ENCODE data around the gene PRRC2C. TPM values are rescaled to one million over a fixed set of nuclear protein-coding genes. Genes with fewer than 3 reads are reported as not detected.

The PRRC2C gene
- polyA plus RNA-seq, 1 of the 3 experiments (the other 2 are of a cell fraction), result 39.9 TPM

DNA sequence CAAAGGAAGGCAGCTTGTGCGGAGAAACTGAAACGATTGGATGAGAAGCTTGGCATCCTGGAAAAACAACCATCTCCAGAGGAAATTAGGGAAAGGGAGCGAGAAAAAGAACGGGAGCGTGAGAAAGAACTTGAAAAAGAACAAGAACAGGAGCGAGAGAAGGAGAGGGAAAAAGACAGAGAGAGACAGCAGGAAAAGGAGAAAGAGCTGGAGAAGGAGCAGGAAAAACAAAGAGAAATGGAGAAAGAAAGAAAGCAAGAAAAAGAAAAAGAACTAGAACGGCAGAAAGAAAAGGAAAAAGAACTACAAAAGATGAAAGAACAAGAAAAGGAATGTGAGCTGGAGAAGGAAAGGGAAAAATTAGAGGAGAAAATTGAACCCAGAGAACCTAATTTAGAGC lies 47.2 kb downstream of the PRRC2C start:
- Histone ChIP-seq H3K27me3 (ENCODE audit: insufficient read depth) (no peaks in the 10 kb centered on the region), H3K4me1 (ENCODE audit: control insufficient read depth in 1 of 2, insufficient read depth in 2 of 2, low read depth in 1 of 2, low read length in 1 of 2) (no peaks in the 10 kb centered on the region), H2AFZ (ENCODE audit: low read depth) (no peak overlapping the region), H3K4me2 (no peak overlapping the region), H3K79me2 (ENCODE audit: insufficient read depth) (peaks cover 33% of the 10 kb centered on the region), H3K36me3 (replicated peaks in 1 of 2; ENCODE audit: control insufficient read depth in 1 of 2, insufficient read depth in 2 of 2, low read length in 1 of 2) (peaks cover 89 to 95% of the 10 kb centered on the region in 2 experiments), H3K9ac (no peak overlapping the region), H4K20me1 (ENCODE audit: insufficient read depth) (no peaks in the 10 kb centered on the region), H3F3A (replicated peaks; ENCODE audit: insufficient read depth) (peaks cover 6% of the 10 kb centered on the region), H3K27ac (ENCODE audit: low read depth in 2 of 2, low read length in 1 of 2) (no peak overlapping the region), H3K9me2 (no peaks in the 10 kb centered on the region), H3K4me3 (ENCODE audit: low read depth in 2 of 2, low read length in 1 of 2) (no peak overlapping the region), H3K9me3 (no peaks in the 10 kb centered on the region)
- TF ChIP-seq MXI1 (IDR thresholded peaks at IDR 0.05; ENCODE audit: low read depth, low read length) (no peak), POLR2AphosphoS5 (IDR thresholded peaks at IDR 0.05; ENCODE audit: low read depth, low read length) (no peak), FOSL2 (IDR thresholded peaks at IDR 0.05; ENCODE audit: borderline replicate concordance, low read depth) (no peak), GABPA (IDR thresholded peaks at IDR 0.05; ENCODE audit: low read depth) (no peak), JUND (IDR thresholded peaks at IDR 0.05) (no peak), NFIC (IDR thresholded peaks at IDR 0.05; ENCODE audit: borderline replicate concordance) (no peak), NRF1 (IDR thresholded peaks at IDR 0.05; ENCODE audit: low read depth, low read length) (no peak), EP300 (IDR thresholded peaks at IDR 0.05; ENCODE audit: borderline replicate concordance in 1 of 2, low read depth in 1 of 2, low read length in 1 of 2) (no peak)
- TF ChIP-seq, protein P1, sequence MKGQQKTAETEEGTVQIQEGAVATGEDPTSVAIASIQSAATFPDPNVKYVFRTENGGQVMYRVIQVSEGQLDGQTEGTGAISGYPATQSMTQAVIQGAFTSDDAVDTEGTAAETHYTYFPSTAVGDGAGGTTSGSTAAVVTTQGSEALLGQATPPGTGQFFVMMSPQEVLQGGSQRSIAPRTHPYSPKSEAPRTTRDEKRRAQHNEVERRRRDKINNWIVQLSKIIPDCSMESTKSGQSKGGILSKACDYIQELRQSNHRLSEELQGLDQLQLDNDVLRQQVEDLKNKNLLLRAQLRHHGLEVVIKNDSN (IDR thresholded peaks at IDR 0.05; ENCODE audit: borderline replicate concordance, low read depth), result no peak
- TF ChIP-seq, protein P2, sequence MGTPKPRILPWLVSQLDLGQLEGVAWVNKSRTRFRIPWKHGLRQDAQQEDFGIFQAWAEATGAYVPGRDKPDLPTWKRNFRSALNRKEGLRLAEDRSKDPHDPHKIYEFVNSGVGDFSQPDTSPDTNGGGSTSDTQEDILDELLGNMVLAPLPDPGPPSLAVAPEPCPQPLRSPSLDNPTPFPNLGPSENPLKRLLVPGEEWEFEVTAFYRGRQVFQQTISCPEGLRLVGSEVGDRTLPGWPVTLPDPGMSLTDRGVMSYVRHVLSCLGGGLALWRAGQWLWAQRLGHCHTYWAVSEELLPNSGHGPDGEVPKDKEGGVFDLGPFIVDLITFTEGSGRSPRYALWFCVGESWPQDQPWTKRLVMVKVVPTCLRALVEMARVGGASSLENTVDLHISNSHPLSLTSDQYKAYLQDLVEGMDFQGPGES (IDR thresholded peaks at IDR 0.05; ENCODE audit: low read depth, low read length), result no peak
- TF ChIP-seq, protein P3, sequence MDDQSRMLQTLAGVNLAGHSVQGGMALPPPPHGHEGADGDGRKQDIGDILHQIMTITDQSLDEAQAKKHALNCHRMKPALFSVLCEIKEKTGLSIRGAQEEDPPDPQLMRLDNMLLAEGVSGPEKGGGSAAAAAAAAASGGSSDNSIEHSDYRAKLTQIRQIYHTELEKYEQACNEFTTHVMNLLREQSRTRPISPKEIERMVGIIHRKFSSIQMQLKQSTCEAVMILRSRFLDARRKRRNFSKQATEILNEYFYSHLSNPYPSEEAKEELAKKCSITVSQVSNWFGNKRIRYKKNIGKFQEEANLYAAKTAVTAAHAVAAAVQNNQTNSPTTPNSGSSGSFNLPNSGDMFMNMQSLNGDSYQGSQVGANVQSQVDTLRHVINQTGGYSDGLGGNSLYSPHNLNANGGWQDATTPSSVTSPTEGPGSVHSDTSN (IDR thresholded peaks at IDR 0.05), result no peak
- TF ChIP-seq, protein P4, sequence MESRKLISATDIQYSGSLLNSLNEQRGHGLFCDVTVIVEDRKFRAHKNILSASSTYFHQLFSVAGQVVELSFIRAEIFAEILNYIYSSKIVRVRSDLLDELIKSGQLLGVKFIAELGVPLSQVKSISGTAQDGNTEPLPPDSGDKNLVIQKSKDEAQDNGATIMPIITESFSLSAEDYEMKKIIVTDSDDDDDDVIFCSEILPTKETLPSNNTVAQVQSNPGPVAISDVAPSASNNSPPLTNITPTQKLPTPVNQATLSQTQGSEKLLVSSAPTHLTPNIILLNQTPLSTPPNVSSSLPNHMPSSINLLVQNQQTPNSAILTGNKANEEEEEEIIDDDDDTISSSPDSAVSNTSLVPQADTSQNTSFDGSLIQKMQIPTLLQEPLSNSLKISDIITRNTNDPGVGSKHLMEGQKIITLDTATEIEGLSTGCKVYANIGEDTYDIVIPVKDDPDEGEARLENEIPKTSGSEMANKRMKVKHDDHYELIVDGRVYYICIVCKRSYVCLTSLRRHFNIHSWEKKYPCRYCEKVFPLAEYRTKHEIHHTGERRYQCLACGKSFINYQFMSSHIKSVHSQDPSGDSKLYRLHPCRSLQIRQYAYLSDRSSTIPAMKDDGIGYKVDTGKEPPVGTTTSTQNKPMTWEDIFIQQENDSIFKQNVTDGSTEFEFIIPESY (IDR thresholded peaks at IDR 0.05; ENCODE audit: borderline replicate concordance, low read depth), result no peak
- CTCF ChIA-PET, result interaction anchor here (1.0 to 1.2 kb wide), 2 partner anchors 21 to 59 kb away, joined by 3 read pairs; no protein-coding TSS in a partner anchor
- 96% methylated on average over 7 of the region's 7 CpGs for WGBS (ENCODE audit: low lambda C conversion rate)
- POLR2A ChIA-PET, result no interaction called here
- no peak for DNase-seq

DNA sequence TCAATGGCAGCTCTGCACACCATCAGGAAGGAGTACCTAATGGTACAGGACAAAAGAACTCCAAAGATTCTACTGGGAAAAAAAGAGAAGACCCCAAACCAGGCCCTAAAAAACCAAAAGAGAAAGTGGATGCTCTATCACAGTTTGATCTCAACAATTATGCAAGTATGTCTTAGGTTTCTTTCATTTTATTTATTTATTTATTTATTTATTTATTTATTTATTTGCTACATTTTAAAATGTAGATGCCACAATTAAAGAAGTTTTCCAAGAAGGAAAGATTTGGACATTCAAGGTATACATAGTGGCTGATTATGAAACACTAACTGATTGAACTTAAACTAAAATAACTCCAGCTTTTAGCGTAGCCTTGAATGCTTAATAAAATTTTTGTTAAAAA lies 60.2 kb downstream of the PRRC2C start:
- ChIA-PET CTCF (no interaction called here), POLR2A (no interaction called here)
- no peak overlapping the region for H2AFZ ChIP-seq (ENCODE audit: low read depth)
- peaks cover 16% of the 10 kb centered on the region for H3F3A ChIP-seq (replicated peaks; ENCODE audit: insufficient read depth)
- no peaks in the 10 kb centered on the region for H3K4me1 ChIP-seq (ENCODE audit: control insufficient read depth in 1 of 2, insufficient read depth in 2 of 2, low read depth in 1 of 2, low read length in 1 of 2)
- no peak overlapping the region for H3K27ac ChIP-seq (ENCODE audit: low read depth in 2 of 2, low read length in 1 of 2)
- H3K9me3 ChIP-seq, result no peaks in the 10 kb centered on the region
- H3K9me2 ChIP-seq, result no peaks in the 10 kb centered on the region
- H4K20me1 ChIP-seq (ENCODE audit: insufficient read depth), result 0 out of 2 replicates have a peak, but pooled peaks cover 4% of the 10 kb centered on the region
- H3K9ac ChIP-seq, result no peak overlapping the region
- TF ChIP-seq NRF1 (IDR thresholded peaks at IDR 0.05; ENCODE audit: low read depth, low read length) (no peak), FOXM1 (IDR thresholded peaks at IDR 0.05; ENCODE audit: low read depth) (no peak), SIN3A (IDR thresholded peaks at IDR 0.05; ENCODE audit: borderline replicate concordance, low read depth, low read length) (no peak), YY1 (IDR thresholded peaks at IDR 0.05; ENCODE audit: low read depth) (no peak), RFX5 (IDR thresholded peaks at IDR 0.05; ENCODE audit: low read length) (no peak), EP300 (IDR thresholded peaks at IDR 0.05; ENCODE audit: borderline replicate concordance in 1 of 2, low read depth in 1 of 2, low read length in 1 of 2) (no peak), FOSL2 (IDR thresholded peaks at IDR 0.05; ENCODE audit: borderline replicate concordance, low read depth) (no peak), RXRA (IDR thresholded peaks at IDR 0.05; ENCODE audit: borderline replicate concordance, low read depth) (no peak), NFIC (IDR thresholded peaks at IDR 0.05; ENCODE audit: borderline replicate concordance) (no peak), TCF12 (IDR thresholded peaks at IDR 0.05) (no peak)
- TF ChIP-seq, protein P5, sequence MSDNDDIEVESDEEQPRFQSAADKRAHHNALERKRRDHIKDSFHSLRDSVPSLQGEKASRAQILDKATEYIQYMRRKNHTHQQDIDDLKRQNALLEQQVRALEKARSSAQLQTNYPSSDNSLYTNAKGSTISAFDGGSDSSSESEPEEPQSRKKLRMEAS (IDR thresholded peaks at IDR 0.05; ENCODE audit: low read depth), result no peak
- TF ChIP-seq, protein P1 (IDR thresholded peaks at IDR 0.05; ENCODE audit: borderline replicate concordance, low read depth), result no peak
- no peaks in the 10 kb centered on the region for H3K27me3 ChIP-seq (ENCODE audit: insufficient read depth)
- 100% methylated on average over 1 of the region's 1 CpG for WGBS (ENCODE audit: low lambda C conversion rate)
- H3K4me3 ChIP-seq (ENCODE audit: low read depth in 2 of 2, low read length in 1 of 2), result no peak overlapping the region
- H3K79me2 ChIP-seq (ENCODE audit: insufficient read depth), result peaks cover 87% of the 10 kb centered on the region
- H3K4me2 ChIP-seq, result no peak overlapping the region
- no peak for DNase-seq
- peaks cover 66 to 89% of the 10 kb centered on the region in 2 experiments for H3K36me3 ChIP-seq (replicated peaks in 1 of 2; ENCODE audit: control insufficient read depth in 1 of 2, insufficient read depth in 2 of 2, low read length in 1 of 2)

All from SK-N-SH (cell line).